ENCODE measurements around the gene MTG1.
"Not testable (repeated sequence)": the region's sequence is repeated elsewhere in the genome, so short reads cannot be mapped to it uniquely, and the experiment has no call there.

MTG1 gene

DNA sequence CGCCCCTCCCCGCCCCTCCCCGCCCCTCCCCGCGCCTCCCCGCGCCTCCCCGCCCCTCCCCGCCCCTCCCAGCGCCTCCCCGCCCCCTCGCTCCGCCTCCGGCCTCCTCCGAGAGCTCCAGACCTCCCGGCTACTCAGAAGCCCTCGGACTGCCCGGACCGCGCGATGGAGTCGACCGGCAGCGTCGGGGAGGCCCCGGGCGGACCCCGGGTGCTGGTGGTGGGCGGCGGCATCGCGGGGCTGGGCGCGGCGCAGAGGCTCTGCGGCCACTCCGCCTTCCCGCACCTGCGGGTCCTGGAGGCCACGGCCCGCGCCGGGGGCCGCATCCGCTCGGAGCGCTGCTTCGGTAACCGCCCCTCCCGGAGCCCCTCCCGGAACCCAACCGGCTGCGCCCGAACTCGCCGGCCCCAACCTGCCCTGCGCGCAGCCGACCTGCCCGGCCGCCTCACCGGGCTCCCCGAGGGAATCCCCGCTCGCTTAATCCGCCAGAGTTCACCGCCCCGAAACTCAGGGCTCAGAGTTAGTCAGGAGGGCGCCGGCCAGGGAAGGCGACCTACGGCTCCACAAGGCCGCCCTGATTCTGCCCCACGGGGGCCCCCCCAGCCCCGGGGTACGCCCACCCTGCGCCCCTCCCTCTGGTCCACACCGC is 14.7 kb upstream of the MTG1 start, which contains the start of gene PAOX:
Gene PAOX (plus strand): TSS at position 111 of the 649 bp plus-strand sequence. CDS start 55 bp downstream, at position 166.
- no peak for DNase-seq

GRCh38 chr10:133379801-133380666 is 13.9 kb upstream of the MTG1 start:
- no peak for DNase-seq

- DNase-seq: peak; percentile 17
Measured at GRCh38 chr10:133381036-133381435, 12.9 kb upstream of the MTG1 start.

DNA sequence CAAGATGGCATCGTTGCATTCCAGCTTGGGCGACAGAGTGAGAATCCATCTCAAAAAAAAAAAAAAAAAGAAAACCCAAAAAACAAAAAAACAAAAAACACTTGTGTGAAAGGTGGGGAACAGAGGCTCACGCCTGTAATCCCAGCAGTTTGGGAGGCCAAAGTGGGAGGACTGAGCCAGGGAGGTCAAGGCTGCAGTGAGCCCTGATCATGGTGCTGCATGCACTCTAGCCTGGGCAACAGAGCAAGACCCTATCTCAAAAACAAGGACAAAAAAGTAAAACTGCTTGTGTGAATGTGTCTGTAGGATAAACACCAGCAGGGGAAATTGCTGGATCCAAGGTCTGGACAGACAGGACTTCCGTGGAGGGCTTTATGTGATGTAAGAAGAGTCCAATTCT is 10.4 kb upstream of the MTG1 start:
- DNase-seq: no peak

- DNase-seq: no peak
Measured at GRCh38 chr10:133384071-133384470, 9.9 kb upstream of the MTG1 start.

DNA sequence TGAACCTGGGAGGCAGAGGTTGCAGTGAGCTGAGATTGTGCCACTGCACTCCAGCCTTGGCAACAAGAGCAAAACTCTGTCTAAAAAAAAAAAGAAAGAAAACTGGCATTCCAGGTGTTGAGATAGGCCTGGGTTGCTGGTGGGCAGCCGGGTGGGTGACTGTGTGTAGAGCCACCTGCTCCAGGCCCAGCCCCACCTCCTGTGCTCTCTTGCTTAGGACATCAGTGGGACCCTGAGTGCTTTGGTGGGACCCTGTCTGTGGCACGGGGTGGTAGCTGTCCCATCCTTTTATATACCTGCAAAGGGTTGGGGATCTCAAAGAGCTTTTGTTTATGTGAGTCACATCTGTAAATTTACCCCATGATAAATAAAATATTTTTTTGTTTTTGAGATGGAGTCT is 8.7 kb upstream of the MTG1 start:
- no peak for DNase-seq

DNA sequence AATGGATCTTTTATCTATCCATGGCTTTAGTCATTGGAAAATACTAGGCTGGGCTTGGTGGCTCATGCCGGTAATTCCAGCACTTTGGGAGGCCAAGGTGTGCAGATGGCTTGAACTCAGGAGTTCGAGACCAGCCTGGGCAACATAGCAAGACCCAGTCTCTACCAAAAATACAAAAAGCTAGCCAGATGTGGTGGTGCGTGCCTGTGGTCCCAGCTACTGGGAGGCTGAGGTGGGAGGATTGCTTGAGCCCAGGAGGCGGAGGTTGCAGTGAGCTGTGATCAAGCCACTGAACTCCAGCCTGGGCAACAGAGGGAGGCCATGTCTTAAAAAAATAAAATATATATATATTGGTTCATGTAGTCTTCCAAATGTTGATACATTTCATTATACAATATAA is 7.0 kb upstream of the MTG1 start:
- not testable (repeated sequence) for DNase-seq

DNA sequence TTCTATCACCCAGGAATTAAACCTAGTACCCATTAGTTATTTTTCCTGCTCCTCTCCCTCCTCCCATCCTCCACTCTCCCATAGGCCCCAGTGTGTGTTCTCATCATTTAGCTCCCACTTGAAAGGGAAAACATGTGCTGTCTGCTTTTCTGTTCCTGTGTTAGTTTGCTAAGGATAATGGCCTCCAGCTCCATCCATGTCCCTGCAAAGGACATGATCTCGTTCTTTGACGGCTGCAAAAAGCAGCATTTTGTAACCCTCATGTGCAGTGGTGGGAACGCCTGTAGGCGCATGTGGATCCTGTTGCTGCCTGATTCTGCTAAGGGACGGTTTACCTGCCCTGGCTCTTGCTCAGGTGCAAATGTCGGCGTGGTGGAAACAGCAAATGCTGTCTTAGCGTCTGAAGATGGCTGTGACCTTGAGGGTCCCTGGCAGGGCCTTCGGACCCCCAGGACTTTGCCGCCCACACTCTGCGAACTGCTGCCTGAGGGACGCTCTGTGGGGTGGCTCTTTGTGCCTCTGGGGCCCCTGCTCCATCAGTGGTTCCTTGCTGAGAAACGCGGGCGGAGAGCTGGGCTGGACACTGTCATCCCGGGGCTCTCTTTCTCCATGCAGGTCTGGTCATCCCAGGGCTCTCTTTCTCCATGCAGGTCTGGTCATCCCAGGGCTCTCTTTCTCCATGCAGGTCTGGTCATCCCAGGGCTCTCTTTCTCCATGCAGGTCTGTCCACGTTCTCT is 5.6 kb upstream of the MTG1 start:
- DNase-seq: no peak

- DNase-seq: peak; percentile 55
Measured at GRCh38 chr10:133388973-133389818, 4.8 kb upstream of the MTG1 start.

DNA sequence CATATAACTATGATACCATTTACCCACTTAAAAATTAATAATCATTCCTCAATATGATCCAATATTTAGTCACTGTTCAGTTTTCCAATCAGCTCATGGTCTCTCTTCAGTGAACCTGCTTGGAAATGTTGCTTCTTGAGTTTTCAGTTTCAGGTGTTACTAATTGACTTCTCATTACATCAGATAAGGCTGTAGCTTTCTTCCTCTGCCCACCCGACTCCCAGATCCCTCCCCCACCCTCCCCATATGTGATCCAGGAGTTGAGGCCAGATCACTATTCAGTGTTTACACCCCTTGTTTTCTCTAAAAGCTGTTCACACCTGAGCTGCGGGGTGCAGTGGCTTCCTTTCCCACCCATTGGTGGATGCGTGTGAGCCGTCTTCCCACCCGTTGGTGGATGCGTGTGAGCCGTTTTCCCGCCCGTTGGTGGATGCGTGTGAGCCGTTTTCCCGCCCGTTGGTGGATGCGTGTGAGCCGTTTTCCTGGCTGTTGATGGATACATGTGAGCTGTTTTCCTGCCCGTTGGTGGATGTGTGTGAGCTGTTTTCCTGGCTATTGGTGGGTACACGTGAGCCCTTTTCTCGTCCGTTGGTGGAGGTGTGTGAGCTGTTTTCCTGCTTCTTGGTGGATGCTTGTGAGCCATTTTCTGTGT is 3.2 kb upstream of the MTG1 start:
- DNase-seq: no peak

DNA sequence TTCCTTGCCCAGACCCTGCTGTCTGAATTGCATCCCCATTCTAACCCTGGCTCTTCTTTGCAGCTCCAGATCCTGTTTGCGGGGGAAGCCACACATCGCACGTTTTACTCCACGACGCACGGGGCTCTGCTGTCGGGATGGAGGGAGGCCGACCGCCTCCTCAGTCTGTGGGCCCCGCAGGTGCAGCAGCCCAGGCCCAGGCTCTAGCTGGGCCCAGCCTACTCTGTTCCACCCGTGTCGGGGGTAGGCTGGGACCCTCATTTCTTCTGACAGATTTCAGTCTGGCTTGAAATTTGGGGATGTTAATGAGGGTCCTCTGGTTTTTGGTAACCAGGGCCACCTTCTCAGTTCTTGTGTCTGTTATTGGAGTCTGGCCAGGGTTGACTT is 2.7 kb upstream of the MTG1 start:
- DNase-seq: no peak

DNA sequence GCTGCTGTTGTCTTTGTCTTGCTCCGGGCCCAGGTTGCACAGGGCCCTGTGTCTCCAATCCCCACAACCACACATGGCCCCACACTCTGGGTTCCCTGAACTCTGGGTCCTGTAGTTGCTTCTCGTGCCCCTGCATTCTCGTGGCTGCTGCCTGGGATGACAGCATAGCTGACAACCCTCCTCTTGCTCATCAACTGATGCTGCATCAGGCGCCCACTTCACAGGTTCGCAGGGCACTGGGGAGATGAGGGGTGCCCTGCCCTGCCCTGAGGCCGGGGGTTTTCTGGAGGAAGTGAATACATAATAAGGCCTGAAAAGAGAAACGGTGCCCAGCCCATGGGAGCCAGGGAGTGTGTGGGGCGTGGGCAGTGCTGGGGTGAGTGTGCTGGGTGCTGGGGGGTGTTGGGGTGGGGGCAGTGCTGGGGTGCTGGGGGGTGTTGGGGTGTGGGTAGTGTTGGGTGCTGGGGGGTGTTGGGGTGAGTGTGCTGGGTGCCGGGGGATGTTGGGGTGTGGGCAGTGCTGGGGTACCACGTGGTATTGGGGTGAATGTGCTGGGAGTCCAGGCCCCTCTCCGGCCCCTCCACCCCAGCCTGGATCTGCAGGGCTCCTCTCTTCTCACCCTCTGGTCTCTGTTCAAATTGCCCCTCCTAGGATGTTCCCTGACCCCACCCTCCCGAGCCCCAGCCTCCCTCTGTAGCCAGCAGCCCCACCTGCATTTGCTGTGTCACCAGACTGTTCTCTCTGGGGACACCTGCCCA is 2.0 kb upstream of the MTG1 start:
- no peak for DNase-seq

DNA sequence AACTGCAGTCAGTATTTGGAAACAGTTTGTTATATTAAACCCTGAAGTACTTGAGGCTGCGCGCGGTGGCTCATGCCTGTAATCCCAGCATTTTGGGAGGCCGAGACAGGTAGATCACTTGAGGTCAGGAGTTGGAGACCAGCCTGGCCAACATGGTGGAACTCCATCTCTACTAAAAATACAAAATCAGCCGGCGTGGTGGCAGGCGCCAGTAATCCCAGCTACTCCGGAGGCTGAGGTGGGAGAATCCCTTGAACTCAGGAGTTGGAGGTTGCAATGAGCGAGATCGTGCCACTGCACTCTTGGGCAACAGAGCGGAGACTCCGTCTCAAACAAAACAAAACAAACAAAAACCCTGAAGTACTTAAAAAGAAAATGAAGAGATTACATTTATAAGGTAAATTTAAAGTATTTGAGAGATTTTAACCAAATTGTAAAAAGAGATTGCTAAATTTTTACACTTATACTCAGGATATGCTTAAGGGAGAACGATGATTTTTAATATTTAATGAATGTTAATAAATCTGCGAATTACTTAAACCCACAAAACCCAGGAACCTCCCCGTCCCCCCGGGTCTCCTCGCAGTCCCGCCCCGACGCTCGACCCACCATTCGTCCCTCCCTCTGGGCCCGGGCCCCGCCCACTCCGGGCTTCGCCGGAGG is 425 bp upstream of the MTG1 start:
- DNase-seq: no peak

DNA sequence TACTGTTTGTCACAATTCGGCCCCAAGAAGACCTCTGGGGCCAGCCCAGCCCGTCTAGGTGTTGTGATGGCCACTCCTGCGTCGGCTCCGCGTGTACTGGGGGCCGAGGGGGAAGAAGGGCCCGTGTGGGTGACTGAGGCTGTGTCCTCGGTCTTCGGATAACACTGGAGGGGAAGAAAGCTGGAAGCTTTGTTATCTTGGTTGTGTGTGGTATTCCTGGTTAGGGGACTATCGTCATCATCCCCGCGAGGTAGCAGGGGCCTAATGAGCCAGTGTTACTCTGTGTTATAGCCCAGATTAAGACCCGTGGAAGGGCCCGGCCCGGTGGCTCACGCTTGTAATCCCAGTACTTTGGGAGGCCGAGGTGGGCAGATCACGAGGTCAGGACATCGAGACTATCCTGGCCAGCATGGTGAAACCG is 854 bp downstream of the MTG1 start:
- DNase-seq: no peak

- DNase-seq: no peak
Measured at GRCh38 chr10:133396035-133396624, 2.2 kb downstream of the MTG1 start.

DNA sequence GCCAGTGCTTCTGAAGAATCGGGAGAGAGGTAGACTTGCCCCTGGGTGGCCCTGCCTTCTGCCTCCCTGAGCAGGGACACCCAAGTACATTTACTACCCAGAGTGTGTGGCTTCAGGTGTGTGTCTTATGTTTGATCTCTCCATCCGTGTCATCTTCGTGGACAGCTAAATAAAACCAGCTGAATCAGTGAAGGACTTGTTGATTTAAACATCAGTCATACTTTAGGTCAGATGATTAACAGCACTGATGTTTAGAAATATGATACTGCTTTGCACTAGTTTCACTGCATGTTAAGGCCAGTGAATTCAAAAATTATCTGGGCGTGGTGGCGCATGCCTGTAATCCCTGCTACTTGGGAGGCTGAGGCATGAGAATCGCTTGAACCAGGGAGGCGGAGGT is 4.0 kb downstream of the MTG1 start:
- DNase-seq: no peak

GRCh38 chr10:133399123-133399601 is 5.2 kb downstream of the MTG1 start:
- no peak for DNase-seq

- no peak for DNase-seq
Measured at GRCh38 chr10:133400624-133401424, 6.9 kb downstream of the MTG1 start.

- DNase-seq: no peak
Measured at GRCh38 chr10:133401500-133401899, 7.5 kb downstream of the MTG1 start.
